GM12878 (cell line): ENCODE data around the gene GZF1. TPM values are rescaled to one million over a fixed set of nuclear protein-coding genes. Genes with fewer than 3 reads are reported as not detected.

Experiments
- ATAC-seq: fragments of 200-7000 bp; cut with Tn5 transposase; 3 replicates; pipeline ENCODE4 v1.9.1; 2020; ENCODE audit warnings: mild to moderate bottlenecking, moderate library complexity
- BruUV-seq: library from RNA; stranded (reverse); fragments of 400-500 nt; replicated peaks from 2 replicates; lab custom pipeline; 2021; lab: Mats Ljungman, UMichigan
- CTCF ChIA-PET: fragments of 300-600 bp; sonication (Branson Sonifier 250); formaldehyde crosslinking; extraction: SDS; loops from one replicate; lab custom pipeline; 2021; ENCODE audit warnings: inconsistent platforms; lab: Yijun Ruan, JAX
- POLR2A ChIA-PET: fragments of 350-600 bp; formaldehyde crosslinking; extraction: SDS; loops from one replicate; lab custom pipeline; 2021; ENCODE audit warnings: inconsistent platforms; lab: Charles Lee
- RAD21 ChIA-PET: fragments of 300-600 bp; sonication (Branson Sonifier 250); formaldehyde crosslinking; loops from one replicate; lab custom pipeline; 2023; ENCODE audit warnings: antibody characterized with exemption; ENCODE audit not compliant: unreplicated experiment; lab: Charles Lee
- SMC1A ChIA-PET: fragments of 300-600 bp; sonication (Branson Sonifier 250); formaldehyde crosslinking; loops from one replicate; lab custom pipeline; 2023; ENCODE audit not compliant: unreplicated experiment, uncharacterized antibody; lab: Charles Lee
- DNase-seq: peaks from one replicate; pipeline ENCODE4 v3.0.0-alpha.2; 2011; ENCODE audit warnings: low read depth, low spot score
- FAIRE-seq: peaks from 3 replicates; lab custom pipeline; 2011; peaks lifted over from hg19 to GRCh38; lab: Jason Lieb, UNC
- H2AFZ ChIP-seq: 2 replicates; pipeline ENCODE4 v1.6.0; 2011; ENCODE audit warnings: low read depth, low read length, control low read depth; ENCODE audit not compliant: control insufficient read depth
- H3K27ac ChIP-seq: 2 replicates; pipeline ENCODE4 v1.5.1; 2011; ENCODE audit warnings: control low read depth; ENCODE audit not compliant: control insufficient read depth, insufficient read depth
- H3K27me3 ChIP-seq, 2 experiments: replicated peaks in 1 of 2; 2 replicates each; pipeline versions ENCODE4 v1.6.0 to v1.6.1; 2011; ENCODE audit warnings: low read length in 1 of 2; ENCODE audit not compliant: control insufficient read depth in 2 of 2, insufficient read depth in 2 of 2
- H3K36me3 ChIP-seq, 2 experiments: 2 replicates each; pipeline ENCODE4 v1.5.1; 2011; ENCODE audit warnings: low read length in 1 of 2; ENCODE audit not compliant: control insufficient read depth in 2 of 2, insufficient read depth in 2 of 2
- H3K4me1 ChIP-seq: 2 replicates; pipeline ENCODE4 v1.6.1; 2011; ENCODE audit warnings: mild to moderate bottlenecking, low read length, moderate library complexity, mixed read lengths; ENCODE audit not compliant: control insufficient read depth, insufficient read depth
- H3K4me2 ChIP-seq: 2 replicates; pipeline ENCODE4 v1.6.0; 2011; ENCODE audit warnings: control low read depth; ENCODE audit not compliant: control insufficient read depth, insufficient read depth
- H3K4me3 ChIP-seq: fragments of 200-600 bp; sonication (generic); 2 replicates; pipeline ENCODE4 v1.5.1; 2016
- H3K79me2 ChIP-seq: 2 replicates; pipeline ENCODE4 v1.6.0; 2011; ENCODE audit warnings: low read length; ENCODE audit not compliant: control insufficient read depth, insufficient read depth
- H3K9ac ChIP-seq: 2 replicates; pipeline ENCODE4 v1.8.0; 2011; ENCODE audit warnings: low read length, control low read depth, mixed read lengths; ENCODE audit not compliant: control insufficient read depth, insufficient read depth
- H3K9me3 ChIP-seq: replicated peaks from 3 replicates; pipeline ENCODE4 v1.5.1; 2011; ENCODE audit warnings: mild to moderate bottlenecking, low read length; ENCODE audit not compliant: control insufficient read depth, insufficient read depth
- H4K20me1 ChIP-seq: 2 replicates; pipeline ENCODE4 v1.6.0; 2011; ENCODE audit not compliant: control insufficient read depth, insufficient read depth
- ATF7 ChIP-seq: fragments of 450-650 bp; IDR thresholded peaks from 2 replicates; pipeline ENCODE4 v1.6.1; 2016; ENCODE audit warnings: low read depth, mild to moderate bottlenecking
- BACH1 ChIP-seq: fragments of 450-650 bp; IDR thresholded peaks from 2 replicates; pipeline ENCODE4 v1.6.1; 2017; ENCODE audit warnings: mild to moderate bottlenecking, borderline replicate concordance
- BRCA1 ChIP-seq: IDR thresholded peaks from 2 replicates; pipeline ENCODE4 v1.6.1; 2011; ENCODE audit warnings: low read depth, low read length, improper control_type of control experiment
- CHD4 ChIP-seq: fragments of 200-600 bp; sonication (generic); IDR thresholded peaks from 2 replicates; pipeline ENCODE4 v1.6.1; 2016; ENCODE audit warnings: mild to moderate bottlenecking
- GATAD2B ChIP-seq: fragments of 450-650 bp; conservative IDR thresholded peaks from 2 replicates; pipeline ENCODE4 v1.6.1; 2017; ENCODE audit warnings: low read depth, mild to moderate bottlenecking, moderate library complexity
- MTA2 ChIP-seq: fragments of 450-650 bp; IDR thresholded peaks from 2 replicates; pipeline ENCODE4 v1.6.1; 2016; ENCODE audit warnings: low read depth, mild to moderate bottlenecking, moderate library complexity
- PAX8 ChIP-seq: fragments of 450-650 bp; IDR thresholded peaks from 2 replicates; pipeline ENCODE4 v1.6.1; 2017; ENCODE audit warnings: mild to moderate bottlenecking, moderate library complexity
- PKNOX1 ChIP-seq: fragments of 450-650 bp; IDR thresholded peaks from 2 replicates; pipeline ENCODE4 v1.6.1; 2016; ENCODE audit warnings: mild to moderate bottlenecking
- RCOR1 ChIP-seq: conservative IDR thresholded peaks from 2 replicates; pipeline ENCODE4 v1.6.1; 2012; ENCODE audit warnings: low read depth, low read length, improper control_type of control experiment
- RUNX3 ChIP-seq: IDR thresholded peaks from 2 replicates; pipeline ENCODE4 v1.6.1; 2012; ENCODE audit warnings: low read length, inconsistent platforms
- SPI1 ChIP-seq: IDR thresholded peaks from 2 replicates; pipeline ENCODE4 v1.6.1; 2011; ENCODE audit warnings: low read depth, mild to moderate bottlenecking, low read length, moderate library complexity, borderline replicate concordance; ENCODE audit not compliant: insufficient read depth
- SREBF1 ChIP-seq: IDR thresholded peaks from 2 replicates; pipeline ENCODE4 v1.6.1; 2012; ENCODE audit warnings: mild to moderate bottlenecking, low read length
- ZNF274 ChIP-seq: IDR thresholded peaks from one replicate; pipeline ENCODE4 v1.8.0; 2011; ENCODE audit not compliant: insufficient read length, insufficient read depth
- ZNF592 ChIP-seq: fragments of 450-650 bp; IDR thresholded peaks from 2 replicates; pipeline ENCODE4 v1.6.1; 2017; ENCODE audit warnings: mild to moderate bottlenecking, moderate library complexity
- ZNF687 ChIP-seq: fragments of 450-650 bp; IDR thresholded peaks from 2 replicates; pipeline ENCODE4 v1.6.1; 2017; ENCODE audit warnings: mild to moderate bottlenecking, moderate library complexity
- ZZZ3 ChIP-seq: IDR thresholded peaks from 2 replicates; pipeline ENCODE4 v1.6.1; 2011; ENCODE audit warnings: low read depth; ENCODE audit not compliant: control insufficient read depth, insufficient read length
- WGBS: methylation state at CpG from one replicate; pipeline ENCODE4 v1.1.6; 2016; ENCODE audit warnings: low lambda C conversion rate; ENCODE audit not compliant: insufficient replicate concordance, insufficient coverage; ENCODE audit errors: missing lambda C conversion rate; 5-methylcytosine and 5-hydroxymethylcytosine counted together
- in situ Hi-C: fragments of 300-500 bp; cut with MboI; formaldehyde crosslinking; loops from 9 replicates; pipeline ENCODE4 v1.14.3; 2018; ENCODE audit warnings: mixed read lengths
- intact Hi-C: fragments of 100-400 bp; cut with micrococcal nuclease; formaldehyde crosslinking; loops from one replicate; pipeline ENCODE4 v1.14.2; 2022; ENCODE audit not compliant: unreplicated experiment
- polyA plus RNA-seq, 11 experiments: library from polyadenylated mRNA; depleted of rRNA in 4 of 11; unstranded in 6 of 11; stranded (reverse) in 5 of 11; fragments of >200 nt; fragmentation: Nextera tagmentation in 4 of 11; fragmentation: Illumina TruSeq in 1 of 11; extraction: Ambion mirVana in 4 of 11; extraction: Trizol in 1 of 11; gene quantifications; 1 replicate in 1 of 11; 2 replicates in 10 of 11; pipeline versions ENCODE4 v1.2.1 to v1.2.3, GENCODE V29; 2011 to 2016; ENCODE audit warnings: inconsistent platforms in 2 of 11, missing spikeins in 2 of 11, low read depth in 1 of 11
- total RNA-seq, 4 experiments: library from RNA; depleted of rRNA in 3 of 4; stranded (reverse); fragments of >200 nt in 3 of 4; fragmentation: Illumina TruSeq in 1 of 4; extraction: Trizol in 1 of 4; gene quantifications; 2 replicates each; pipeline versions ENCODE4 v1.2.1 to v1.2.3, GENCODE V29; 2013 to 2021

The GZF1 gene
- total and polyA plus RNA-seq, 10 of the 15 experiments (the other 5 are each of a cell fraction or from before 2014, with no cell fraction given), result 2.2 to 19.5 (median 9.7) TPM

DNA sequence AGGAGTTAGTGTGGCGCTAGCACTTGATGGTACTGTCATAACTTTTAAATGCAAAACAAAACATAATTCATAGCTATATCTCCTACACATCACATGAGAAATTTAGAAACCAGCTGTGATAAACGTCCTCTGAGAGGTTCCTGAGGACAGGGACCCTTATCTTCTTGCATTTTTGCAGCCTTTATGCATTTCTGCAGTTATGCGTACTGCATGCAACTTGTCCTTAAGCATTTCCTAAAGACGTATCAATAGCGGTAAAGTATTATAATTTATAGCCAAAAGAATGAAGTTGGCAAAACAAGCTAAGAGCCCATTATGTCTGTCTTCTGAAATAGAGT is 57.6 kb downstream of the GZF1 start:
- peak overlapping the region; percentile 86; the same call in 1 of the 2 replicates for H3K27ac ChIP-seq
- H3K36me3 ChIP-seq, result no peaks in the 10 kb centered on the region
- H2AFZ ChIP-seq, result peak overlapping the region; percentile 74
- no peaks in the 10 kb centered on the region for H4K20me1 ChIP-seq
- H3K4me1 ChIP-seq, result peaks cover 11% of the 10 kb centered on the region
- H3K79me2 ChIP-seq, result peaks cover 48% of the 10 kb centered on the region
- no TSS peak for BruUV-seq
- H3K9ac ChIP-seq, result peak overlapping the region; percentile 75
- FAIRE-seq, result no peak
- in situ Hi-C loops (loop anchor here (10.0 kb wide), 1 partner anchor 55 kb away; no protein-coding TSS in a partner anchor), intact Hi-C loops (no loop called here)
- RAD21 ChIA-PET, result interaction anchor here (1.6 to 2.7 kb wide), 3 partner anchors 13 to 70 kb away, joined by 9 to 14 read pairs (median 9); partner anchors contain the start of gene NXT1
- POLR2A ChIA-PET, result interaction anchor here (0.6 to 5.3 kb wide), 8 partner anchors 8 to 516 kb away, joined by 3 to 36 read pairs (median 4); partner anchors contain the start of gene NXT1
- DNase-seq, result no peak
- CTCF ChIA-PET, result interaction anchor here (0.7 to 9.4 kb wide), 6 partner anchors 9 to 174 kb away, joined by 3 to 56 read pairs (median 5); partner anchors contain the start of gene NXT1
- SMC1A ChIA-PET, result interaction anchor here (0.8 to 2.2 kb wide), 9 partner anchors 10 to 70 kb away, joined by 3 to 10 read pairs (median 4); partner anchors contain the start of gene NXT1
- no peaks in the 10 kb centered on the region for H3K9me3 ChIP-seq
- 64% methylated on average over 5 of the region's 5 CpGs for WGBS
- no peaks in the 10 kb centered on the region for H3K27me3 ChIP-seq
- no peak for ATAC-seq
- peak overlapping the region; percentile 91 for H3K4me3 ChIP-seq
- H3K4me2 ChIP-seq, result peak overlapping the region; percentile 90
- TF ChIP-seq BRCA1 (no peak), SPI1 (no peak), SREBF1 (no peak), PAX8 (no peak), BACH1 (no peak), MTA2 (no peak), RCOR1 (no peak), GATAD2B (no peak), ZNF592 (no peak), ATF7 (no peak), PKNOX1 (no peak), RUNX3 (no peak), ZNF274 (no peak), ZNF687 (no peak), CHD4 (no peak), ZZZ3 (no peak)
